Epithelial cell of esophagus (primary cell): ENCODE measurements around the gene SIK3.

Experiments
- DNase-seq: peaks from one replicate; pipeline ENCODE4 v3.0.0; 2010; ENCODE audit warnings: low read depth
- H3K4me3 ChIP-seq: 2 replicates; pipeline ENCODE4 v1.5.1; 2011; ENCODE audit warnings: mild to moderate bottlenecking, low read length, control low read depth
- TF ChIP-seq, protein P1 (sequence below): IDR thresholded peaks from 2 replicates; pipeline ENCODE4 v1.5.1; 2011; ENCODE audit warnings: low read depth, mild to moderate bottlenecking, low read length, control low read depth, inconsistent platforms; ENCODE audit not compliant: insufficient read depth; ENCODE audit errors: missing control alignments

Gene SIK3

DNA sequence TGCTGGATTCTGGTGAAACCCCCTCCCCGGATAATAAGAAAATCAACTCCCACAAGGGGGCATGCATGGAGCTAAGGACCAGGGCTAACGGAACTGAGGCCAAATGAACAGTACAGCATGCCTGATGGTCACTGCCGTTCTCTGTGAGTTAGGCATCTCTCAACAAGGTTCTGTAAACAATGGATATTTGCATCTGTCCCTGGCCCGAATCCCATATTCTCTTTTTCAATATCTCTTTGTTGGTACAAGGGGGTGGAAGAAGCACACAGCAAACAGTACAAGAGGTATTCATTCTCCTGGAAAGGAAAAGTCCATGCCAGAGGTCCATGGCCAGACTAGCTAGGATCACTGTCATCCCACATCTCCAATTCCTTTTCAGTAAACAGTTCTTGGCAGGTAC, 228.6 kb downstream of the SIK3 start:
- TF ChIP-seq, protein P1, sequence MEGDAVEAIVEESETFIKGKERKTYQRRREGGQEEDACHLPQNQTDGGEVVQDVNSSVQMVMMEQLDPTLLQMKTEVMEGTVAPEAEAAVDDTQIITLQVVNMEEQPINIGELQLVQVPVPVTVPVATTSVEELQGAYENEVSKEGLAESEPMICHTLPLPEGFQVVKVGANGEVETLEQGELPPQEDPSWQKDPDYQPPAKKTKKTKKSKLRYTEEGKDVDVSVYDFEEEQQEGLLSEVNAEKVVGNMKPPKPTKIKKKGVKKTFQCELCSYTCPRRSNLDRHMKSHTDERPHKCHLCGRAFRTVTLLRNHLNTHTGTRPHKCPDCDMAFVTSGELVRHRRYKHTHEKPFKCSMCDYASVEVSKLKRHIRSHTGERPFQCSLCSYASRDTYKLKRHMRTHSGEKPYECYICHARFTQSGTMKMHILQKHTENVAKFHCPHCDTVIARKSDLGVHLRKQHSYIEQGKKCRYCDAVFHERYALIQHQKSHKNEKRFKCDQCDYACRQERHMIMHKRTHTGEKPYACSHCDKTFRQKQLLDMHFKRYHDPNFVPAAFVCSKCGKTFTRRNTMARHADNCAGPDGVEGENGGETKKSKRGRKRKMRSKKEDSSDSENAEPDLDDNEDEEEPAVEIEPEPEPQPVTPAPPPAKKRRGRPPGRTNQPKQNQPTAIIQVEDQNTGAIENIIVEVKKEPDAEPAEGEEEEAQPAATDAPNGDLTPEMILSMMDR: no peak
- no peak for DNase-seq

DNA sequence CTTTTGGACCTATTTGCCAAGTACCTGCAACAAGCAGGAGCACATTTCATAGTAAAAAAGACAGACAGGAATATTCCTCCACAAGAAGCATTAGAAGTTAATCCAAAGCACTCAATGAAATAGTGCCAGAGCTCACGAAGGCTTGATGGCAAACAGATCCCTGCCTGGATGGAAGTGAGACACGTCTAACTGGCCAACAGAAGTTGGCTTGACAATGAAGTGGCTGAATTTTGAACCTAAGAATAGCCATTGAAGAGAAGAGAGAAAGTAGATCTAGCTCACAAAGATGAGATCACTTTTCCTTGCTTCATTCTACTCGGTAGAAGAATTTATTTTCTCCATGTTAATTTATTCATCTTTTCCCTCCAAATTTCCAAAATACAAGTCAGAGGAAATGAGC, 230.2 kb downstream of the SIK3 start:
- no peak overlapping the region for H3K4me3 ChIP-seq
- TF ChIP-seq, protein P1: no peak
- DNase-seq: no peak

More for the DNA sequence above, 228.6 kb downstream of the SIK3 start:
- no peak overlapping the region for H3K4me3 ChIP-seq

DNA sequence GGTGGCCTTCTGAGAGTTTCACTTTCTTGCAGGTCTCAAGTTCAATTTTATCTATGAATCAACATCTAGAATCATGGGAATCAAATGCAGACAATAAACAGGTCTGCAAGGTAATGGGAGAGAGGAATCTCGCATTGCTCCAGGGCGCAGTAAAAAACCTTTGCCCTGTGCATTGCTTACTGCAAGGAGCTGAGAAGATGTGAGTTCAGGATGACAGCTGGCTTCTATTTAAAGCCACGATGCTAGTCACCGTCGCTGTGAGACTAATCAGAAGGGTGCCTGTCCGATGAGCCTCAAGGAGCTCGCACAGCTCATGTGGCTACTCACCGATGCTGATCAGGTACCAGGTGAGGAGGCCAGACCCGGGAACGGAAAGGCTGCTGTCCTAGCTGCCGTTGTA, 230.6 kb downstream of the SIK3 start:
- DNase-seq: no peak
- TF ChIP-seq, protein P1: no peak
- no peak overlapping the region for H3K4me3 ChIP-seq

- H3K4me3 ChIP-seq: no peak overlapping the region
- TF ChIP-seq, protein P1: no peak
- no peak for DNase-seq
These were observed 231.3 kb downstream of the SIK3 start for GRCh38 chr11:116866804-116867455.

- DNase-seq: no peak
- H3K4me3 ChIP-seq: no peak overlapping the region
- TF ChIP-seq, protein P1: no peak
These were observed 232.5 kb downstream of the SIK3 start for GRCh38 chr11:116865696-116866095.

- TF ChIP-seq, protein P1: no peak
- no peak overlapping the region for H3K4me3 ChIP-seq
- no peak for DNase-seq
These were observed 233.7 kb downstream of the SIK3 start for GRCh38 chr11:116864531-116864930.

DNA sequence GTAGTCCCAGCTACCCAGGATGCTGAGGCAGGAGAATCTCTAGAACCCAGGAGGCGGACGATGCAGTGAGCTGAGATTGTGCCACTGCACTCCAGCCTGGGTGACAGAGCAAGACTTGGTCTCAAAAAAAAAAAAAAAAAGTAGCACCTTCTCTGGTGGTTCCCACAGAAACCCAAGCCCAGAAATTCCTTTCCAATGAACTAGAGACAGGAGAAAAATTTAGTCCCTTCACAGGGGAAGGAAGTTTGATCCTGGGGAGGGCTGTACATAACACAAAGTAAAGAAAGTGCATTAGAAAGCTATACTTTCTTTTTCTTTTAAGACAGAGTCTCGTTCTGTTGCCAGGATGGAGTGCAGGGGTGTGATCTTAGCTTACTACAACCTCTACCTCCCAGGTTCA, 235.3 kb downstream of the SIK3 start:
- no peak for DNase-seq
- TF ChIP-seq, protein P1: no peak
- H3K4me3 ChIP-seq: no peak overlapping the region
